Measurements from ENCODE around the gene MYO18B. TPM values are rescaled to one million over a fixed set of nuclear protein-coding genes. Genes with fewer than 3 reads are reported as not detected.

MYO18B gene
- total RNA-seq, 2 experiments from 2014 or later: 1.6 to 2.0 TPM

DNA sequence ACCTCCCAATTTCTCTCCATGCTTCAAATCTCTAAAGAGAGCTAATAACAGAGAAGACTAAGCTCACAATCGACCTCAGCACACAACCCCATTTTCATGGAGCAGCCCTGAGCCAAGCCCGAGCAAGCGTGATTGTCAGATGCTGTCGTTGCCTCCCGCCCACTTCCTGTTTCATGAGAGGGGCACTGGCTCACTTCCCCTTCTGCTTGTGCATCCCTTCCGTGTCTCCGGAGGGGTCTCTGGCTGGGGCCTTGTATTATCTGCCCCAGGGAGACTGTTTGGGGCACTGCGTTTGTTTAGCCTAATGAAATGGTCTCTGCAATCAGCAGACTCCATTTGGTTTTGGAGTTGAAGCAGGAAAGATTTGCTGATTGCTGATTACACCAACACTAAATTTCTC lies 246.0 kb downstream of the MYO18B start:
- Mint-ChIP-seq H3K9me3 (no peaks in the 10 kb centered on the region), H3K27me3 (peaks cover 2% of the 10 kb centered on the region), H3K36me3 (ENCODE audit: low read depth) (no peaks in the 10 kb centered on the region), H3K27ac (no peak overlapping the region), H3K4me3 (no peak overlapping the region), H3K4me1 (peaks cover 1% of the 10 kb centered on the region)
- no peak for DNase-seq
- CTCF ChIA-PET: no interaction called here
- POLR2A ChIA-PET: no interaction called here

DNA sequence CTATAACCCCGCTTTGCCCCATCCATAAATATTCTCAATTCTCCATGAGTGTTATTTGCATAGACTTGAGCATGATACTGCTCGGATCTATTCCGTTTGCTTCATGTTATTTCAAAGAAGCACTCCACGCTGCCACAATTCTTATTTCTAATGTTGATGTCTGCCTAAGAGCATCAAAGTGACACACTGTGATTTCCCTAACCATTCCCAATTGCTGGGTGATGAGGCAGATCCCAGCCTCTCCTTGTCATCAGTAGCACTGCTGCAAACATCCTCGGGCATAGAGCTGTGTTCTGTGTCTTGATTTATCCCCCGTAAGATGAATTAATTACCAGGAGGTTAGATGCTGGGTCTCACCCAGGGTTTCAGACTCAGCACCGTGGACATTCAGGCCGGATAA lies 249.0 kb downstream of the MYO18B start:
- H3K9me3 Mint-ChIP-seq: no peaks in the 10 kb centered on the region
- H3K36me3 Mint-ChIP-seq (ENCODE audit: low read depth): no peaks in the 10 kb centered on the region
- DNase-seq: no peak
- peaks cover 1% of the 10 kb centered on the region for H3K4me1 Mint-ChIP-seq
- H3K4me3 Mint-ChIP-seq: no peak overlapping the region
- ChIA-PET CTCF (no interaction called here), POLR2A (no interaction called here)
- H3K27me3 Mint-ChIP-seq: no peaks in the 10 kb centered on the region
- no peak overlapping the region for H3K27ac Mint-ChIP-seq

DNA sequence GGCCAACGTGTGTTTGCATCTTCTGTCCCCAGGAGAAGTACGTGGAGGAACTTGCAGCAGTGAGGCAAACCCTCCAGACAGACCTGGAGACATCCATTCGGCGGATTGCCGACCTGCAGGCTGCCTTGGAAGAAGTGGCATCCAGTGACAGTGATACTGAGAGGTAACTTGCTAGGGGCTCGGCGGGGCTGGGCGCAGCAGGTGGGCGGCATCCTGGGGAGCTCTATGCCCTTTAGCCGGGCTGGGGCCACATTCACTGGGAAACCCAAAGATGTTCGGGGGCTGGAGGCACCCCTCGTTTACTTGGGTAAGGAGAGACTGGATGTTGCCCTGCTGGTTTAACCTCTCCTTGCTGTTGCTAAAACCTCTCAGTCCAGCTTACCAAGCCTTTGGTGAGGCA lies 250.3 kb downstream of the MYO18B start:
- Mint-ChIP-seq H3K27ac (no peak overlapping the region), H3K4me1 (peaks cover 1% of the 10 kb centered on the region), H3K36me3 (ENCODE audit: low read depth) (no peaks in the 10 kb centered on the region), H3K9me3 (no peaks in the 10 kb centered on the region), H3K27me3 (no peaks in the 10 kb centered on the region), H3K4me3 (no peak overlapping the region)
- ChIA-PET POLR2A (no interaction called here), CTCF (no interaction called here)
- DNase-seq: no peak

DNA sequence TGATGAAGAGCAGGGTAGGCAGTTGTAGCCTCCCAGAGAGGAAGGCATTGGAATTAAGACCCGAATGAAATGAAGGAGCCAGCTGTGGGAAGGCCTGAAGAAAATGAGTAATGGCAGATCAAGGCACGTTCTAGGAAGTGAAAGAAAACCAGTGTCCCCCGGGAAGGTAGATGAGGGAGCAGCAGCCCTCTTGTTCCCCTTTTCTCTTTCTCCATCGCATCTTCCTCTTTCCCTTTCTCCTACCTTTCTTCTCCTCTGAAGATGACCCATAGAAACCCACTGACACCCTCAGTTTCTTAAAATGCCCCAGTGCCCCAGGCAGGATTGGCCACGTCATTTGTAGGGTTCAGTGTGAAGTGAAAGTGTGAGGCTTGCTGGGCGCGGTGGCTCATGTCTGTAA lies 254.7 kb downstream of the MYO18B start:
- ChIA-PET CTCF (no interaction called here), POLR2A (no interaction called here)
- Mint-ChIP-seq H3K36me3 (ENCODE audit: low read depth) (no peaks in the 10 kb centered on the region), H3K9me3 (no peaks in the 10 kb centered on the region), H3K27ac (no peak overlapping the region), H3K4me1 (no peaks in the 10 kb centered on the region), H3K4me3 (no peak overlapping the region), H3K27me3 (no peaks in the 10 kb centered on the region)
- no peak for DNase-seq

DNA sequence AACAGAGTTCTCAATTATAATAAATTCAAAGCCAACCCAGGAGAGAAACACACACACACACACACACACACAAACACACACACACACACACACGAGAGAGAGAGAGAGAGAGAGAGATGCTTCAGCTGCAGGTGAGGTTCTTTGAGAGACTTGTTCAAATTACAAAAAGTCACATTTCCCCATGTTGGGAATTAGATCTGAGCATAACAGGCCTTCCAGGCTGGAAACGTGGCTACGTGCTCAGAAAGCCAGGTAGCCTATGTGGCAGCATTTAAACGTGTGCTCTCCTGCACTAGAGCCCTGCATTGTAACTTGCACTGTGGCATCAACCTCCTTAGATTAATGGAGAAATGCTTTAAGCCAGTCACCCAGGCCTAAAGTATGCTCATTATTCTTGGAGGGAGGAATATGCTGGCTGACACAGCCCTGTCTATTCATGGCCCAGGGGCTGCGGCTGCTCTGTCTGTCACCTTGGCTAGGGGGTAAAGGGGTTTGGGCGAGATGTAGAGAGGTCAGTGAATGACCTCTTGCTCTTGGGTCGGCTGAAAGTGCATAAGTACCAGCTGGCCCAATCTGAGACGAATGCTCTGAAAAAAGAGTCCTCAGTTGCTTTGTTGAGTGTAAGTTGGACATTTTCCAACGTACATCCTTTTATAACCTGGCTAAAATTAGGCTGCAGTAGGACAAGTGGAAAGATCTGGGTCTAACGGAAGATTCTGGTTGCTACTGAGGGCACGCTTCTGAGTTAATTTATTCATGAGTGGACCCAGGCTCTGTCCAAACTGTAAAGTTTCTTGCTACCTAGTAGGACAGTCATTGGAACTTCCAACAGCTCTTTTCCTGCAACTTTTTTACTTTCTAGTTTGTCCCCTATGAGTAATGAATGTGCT lies 256.1 kb downstream of the MYO18B start:
- Mint-ChIP-seq H3K27ac (no peak overlapping the region), H3K36me3 (ENCODE audit: low read depth) (no peaks in the 10 kb centered on the region), H3K4me3 (no peak overlapping the region), H3K9me3 (no peaks in the 10 kb centered on the region), H3K27me3 (no peaks in the 10 kb centered on the region), H3K4me1 (no peaks in the 10 kb centered on the region)
- DNase-seq: no peak
- CTCF ChIA-PET: no interaction called here
- POLR2A ChIA-PET: no interaction called here

DNA sequence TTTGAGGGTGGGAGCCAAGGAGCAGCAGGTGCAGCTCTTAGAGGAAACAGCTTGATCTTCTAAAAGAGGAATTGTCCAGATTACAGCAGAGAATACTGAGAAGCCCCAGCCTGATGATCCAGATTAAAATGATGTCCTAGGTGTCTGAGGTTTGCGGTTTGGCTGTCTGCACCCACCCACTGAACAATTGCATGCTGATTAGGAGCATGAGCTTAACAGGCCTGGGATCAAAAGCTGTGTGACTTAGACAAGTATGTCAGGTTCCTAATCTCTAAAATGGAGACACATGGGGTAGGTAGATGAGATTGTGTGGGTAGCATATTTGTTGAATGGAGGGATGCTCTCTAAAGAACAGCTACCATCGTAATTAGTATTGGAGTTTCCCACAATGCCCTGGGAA lies 260.5 kb downstream of the MYO18B start:
- Mint-ChIP-seq H3K9me3 (peaks cover 2% of the 10 kb centered on the region), H3K27ac (no peak overlapping the region), H3K4me3 (no peak overlapping the region), H3K4me1 (no peaks in the 10 kb centered on the region), H3K36me3 (ENCODE audit: low read depth) (no peaks in the 10 kb centered on the region), H3K27me3 (no peaks in the 10 kb centered on the region)
- no peak for DNase-seq
- CTCF ChIA-PET: no interaction called here
- POLR2A ChIA-PET: no interaction called here

DNA sequence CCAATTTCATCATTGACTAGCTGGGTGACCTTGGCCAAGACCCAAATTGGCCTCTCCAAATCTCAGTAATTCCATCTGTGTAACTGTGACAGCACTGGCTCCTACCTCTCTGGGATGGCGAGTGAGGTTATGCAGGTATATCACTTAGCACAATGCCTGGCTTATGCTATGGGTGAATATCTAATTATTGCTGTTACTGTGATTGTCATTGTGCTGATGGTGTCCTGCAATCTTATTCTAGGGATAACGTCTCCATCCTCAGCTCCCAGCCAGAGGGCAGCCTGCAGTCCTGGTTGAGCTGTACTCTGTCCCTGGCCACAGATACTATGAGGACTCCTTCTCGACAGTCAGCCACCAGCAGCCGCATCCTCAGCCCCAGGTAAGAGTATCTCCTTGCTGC lies 262.5 kb downstream of the MYO18B start:
- Mint-ChIP-seq H3K9me3 (peaks cover 2% of the 10 kb centered on the region), H3K27me3 (no peaks in the 10 kb centered on the region), H3K36me3 (ENCODE audit: low read depth) (no peaks in the 10 kb centered on the region), H3K4me3 (no peak overlapping the region), H3K27ac (no peak overlapping the region), H3K4me1 (no peaks in the 10 kb centered on the region)
- ChIA-PET CTCF (no interaction called here), POLR2A (no interaction called here)
- DNase-seq: no peak

DNA sequence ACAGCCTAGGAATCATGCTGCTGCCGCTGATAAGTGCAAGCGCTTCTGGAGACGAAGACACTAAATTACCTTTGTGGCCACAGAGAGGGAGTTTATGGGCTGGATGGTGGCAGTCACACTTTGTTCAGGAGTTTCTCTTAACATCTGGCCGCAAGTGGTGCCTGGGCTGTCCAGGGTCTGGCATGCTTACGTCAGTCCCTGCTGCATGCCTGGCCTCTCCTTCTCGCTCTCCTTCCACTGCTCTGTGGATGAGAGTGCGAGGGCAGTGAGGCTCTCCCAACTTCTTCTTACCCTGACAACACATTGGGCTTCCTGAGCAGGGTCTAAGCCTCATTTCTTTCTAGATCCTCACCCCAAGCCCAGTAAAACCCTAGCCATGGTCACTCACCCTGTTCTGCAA lies 266.6 kb downstream of the MYO18B start:
- H3K27me3 Mint-ChIP-seq: no peaks in the 10 kb centered on the region
- no peak for DNase-seq
- ChIA-PET POLR2A (no interaction called here), CTCF (interaction anchor here (0.5 to 0.6 kb wide), 2 partner anchors 9 to 353 kb away, joined by 3 read pairs; no protein-coding TSS in a partner anchor)
- H3K27ac Mint-ChIP-seq: no peak overlapping the region
- H3K36me3 Mint-ChIP-seq (ENCODE audit: low read depth): no peaks in the 10 kb centered on the region
- H3K9me3 Mint-ChIP-seq: peaks cover 2% of the 10 kb centered on the region
- no peaks in the 10 kb centered on the region for H3K4me1 Mint-ChIP-seq
- no peak overlapping the region for H3K4me3 Mint-ChIP-seq

DNA sequence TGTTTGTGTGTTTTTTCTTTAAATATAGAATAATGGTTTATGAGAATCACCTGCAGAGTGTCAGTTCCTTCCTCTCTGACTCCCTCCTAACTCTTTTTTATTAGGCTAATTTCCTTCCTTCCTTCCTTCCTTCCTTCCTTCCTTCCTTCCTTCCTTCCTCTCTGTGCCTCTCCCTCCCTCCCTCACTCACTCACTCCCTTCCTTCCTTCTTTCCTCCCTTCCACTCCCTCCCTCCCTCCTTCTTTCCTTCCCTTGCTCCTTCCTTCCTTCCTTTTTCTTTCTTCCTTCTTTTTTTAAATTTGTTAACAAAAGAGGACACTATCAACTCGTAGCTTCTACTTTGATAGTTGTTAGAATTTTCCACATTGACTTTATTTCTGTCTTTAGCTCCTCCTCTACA lies 274.9 kb downstream of the MYO18B start:
- H3K27ac Mint-ChIP-seq: no peak overlapping the region
- no peaks in the 10 kb centered on the region for H3K4me1 Mint-ChIP-seq
- H3K4me3 Mint-ChIP-seq: no peak overlapping the region
- no peaks in the 10 kb centered on the region for H3K27me3 Mint-ChIP-seq
- CTCF ChIA-PET: interaction anchor here (0.6 kb wide), 1 partner anchor 9 kb away, joined by 3 read pairs; no protein-coding TSS in a partner anchor
- H3K36me3 Mint-ChIP-seq (ENCODE audit: low read depth): no peaks in the 10 kb centered on the region
- H3K9me3 Mint-ChIP-seq: no peaks in the 10 kb centered on the region
- no peak for DNase-seq
- POLR2A ChIA-PET: no interaction called here

DNA sequence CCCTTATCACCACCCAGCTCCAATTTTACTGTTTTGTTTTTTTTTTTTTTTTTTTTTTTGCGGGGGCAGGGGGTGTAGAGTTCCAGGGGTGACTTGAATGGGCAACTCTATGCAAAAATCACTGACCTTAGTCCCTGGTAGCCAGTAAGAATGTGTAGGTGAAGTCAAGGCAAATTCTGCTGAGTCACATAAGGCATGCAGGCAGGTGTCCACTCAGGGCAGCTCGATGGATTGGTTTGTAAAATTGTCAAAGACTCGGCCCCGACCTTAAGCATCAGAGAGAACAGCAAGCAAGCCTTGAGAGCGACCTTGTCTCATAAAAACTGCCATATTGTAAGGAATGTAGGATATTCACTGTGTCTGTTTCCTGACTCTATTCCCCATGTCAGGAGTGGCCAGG lies 275.9 kb downstream of the MYO18B start:
- H3K4me3 Mint-ChIP-seq: no peak overlapping the region
- POLR2A ChIA-PET: no interaction called here
- DNase-seq: no peak
- H3K27me3 Mint-ChIP-seq: no peaks in the 10 kb centered on the region
- no peaks in the 10 kb centered on the region for H3K9me3 Mint-ChIP-seq
- no peaks in the 10 kb centered on the region for H3K4me1 Mint-ChIP-seq
- CTCF ChIA-PET: interaction anchor here (0.7 kb wide), 1 partner anchor 150 kb away, joined by 4 read pairs; no protein-coding TSS in a partner anchor
- no peaks in the 10 kb centered on the region for H3K36me3 Mint-ChIP-seq (ENCODE audit: low read depth)
- no peak overlapping the region for H3K27ac Mint-ChIP-seq

DNA sequence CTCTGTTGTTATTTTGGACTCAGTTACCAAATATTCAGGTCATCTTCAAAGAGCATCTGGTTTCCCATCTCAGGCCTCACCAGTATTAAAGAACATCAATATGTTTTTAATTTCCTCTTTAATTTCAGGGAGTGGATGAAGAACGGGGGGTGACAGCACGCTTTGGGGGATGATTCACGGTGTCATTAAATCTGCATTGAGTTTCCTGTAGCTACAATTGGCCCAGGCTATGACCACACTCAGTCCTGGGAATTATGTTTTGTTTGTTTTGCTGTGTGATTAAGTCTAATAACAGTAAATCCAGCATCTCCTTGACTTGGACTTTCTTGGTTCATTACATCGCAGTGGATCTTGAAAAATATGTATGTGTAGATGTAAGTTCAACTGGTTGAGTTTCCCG lies 277.6 kb downstream of the MYO18B start:
- no peaks in the 10 kb centered on the region for H3K4me1 Mint-ChIP-seq
- H3K27ac Mint-ChIP-seq: no peak overlapping the region
- no peak for DNase-seq
- H3K4me3 Mint-ChIP-seq: no peak overlapping the region
- no peaks in the 10 kb centered on the region for H3K27me3 Mint-ChIP-seq
- ChIA-PET POLR2A (no interaction called here), CTCF (no interaction called here)
- H3K36me3 Mint-ChIP-seq (ENCODE audit: low read depth): no peaks in the 10 kb centered on the region
- H3K9me3 Mint-ChIP-seq: no peaks in the 10 kb centered on the region

DNA sequence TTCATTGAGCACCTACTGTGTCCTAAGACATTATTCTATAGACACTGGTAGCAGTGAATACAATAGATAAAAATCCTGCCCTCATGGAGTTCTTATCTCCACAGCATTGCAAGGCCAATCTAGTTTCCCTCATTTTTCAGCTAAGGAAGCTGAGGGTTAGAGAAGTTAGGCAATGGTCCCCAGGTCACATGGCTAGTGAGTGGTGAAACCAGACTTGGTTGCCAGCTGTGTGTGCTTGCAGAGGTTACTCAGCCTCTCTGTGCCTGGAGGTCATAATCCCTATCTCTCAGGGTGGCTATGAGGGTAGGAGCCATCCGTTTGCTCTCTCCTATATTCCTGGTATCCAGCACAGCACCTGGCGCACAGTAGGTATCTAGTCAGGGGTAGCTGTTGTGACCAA lies 279.5 kb downstream of the MYO18B start:
- peaks cover 8% of the 10 kb centered on the region for H3K9me3 Mint-ChIP-seq
- H3K27ac Mint-ChIP-seq: no peak overlapping the region
- no peaks in the 10 kb centered on the region for H3K4me1 Mint-ChIP-seq
- no peak overlapping the region for H3K4me3 Mint-ChIP-seq
- ChIA-PET POLR2A (no interaction called here), CTCF (no interaction called here)
- DNase-seq: no peak
- no peaks in the 10 kb centered on the region for H3K27me3 Mint-ChIP-seq
- no peaks in the 10 kb centered on the region for H3K36me3 Mint-ChIP-seq (ENCODE audit: low read depth)

DNA sequence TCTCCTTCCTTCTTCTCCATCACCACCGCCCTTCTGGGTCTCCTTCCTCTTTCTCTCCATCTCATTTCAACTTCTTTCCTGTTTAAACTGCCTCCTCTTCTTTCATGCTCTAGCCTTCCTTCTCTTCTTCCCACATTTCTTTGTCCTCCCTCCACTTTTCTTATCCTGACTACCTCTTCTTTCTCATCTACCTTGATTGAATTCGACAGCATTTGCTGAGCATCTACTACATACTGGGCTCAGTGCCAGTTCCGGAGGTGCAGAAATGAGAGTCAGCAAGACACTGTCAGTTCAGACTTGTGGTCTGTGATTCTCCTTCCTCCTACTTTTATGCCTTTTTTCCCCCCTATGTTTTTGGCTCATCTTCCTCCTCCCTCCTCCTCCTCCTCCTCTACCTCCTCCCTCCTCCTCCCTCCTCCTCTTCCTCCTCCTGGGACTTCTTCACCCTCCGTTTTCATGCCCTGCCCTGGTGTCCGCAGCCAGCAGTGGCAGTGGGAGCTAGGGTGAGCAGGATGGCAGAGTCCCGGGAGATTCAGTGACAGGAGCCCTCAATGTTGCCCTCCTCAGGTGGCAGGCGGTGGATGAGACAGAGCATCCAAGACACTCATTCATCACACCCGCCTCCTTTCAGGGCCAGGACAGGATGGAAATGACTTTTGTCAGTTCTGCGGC lies 281.3 kb downstream of the MYO18B start:
- no peaks in the 10 kb centered on the region for H3K27me3 Mint-ChIP-seq
- H3K4me1 Mint-ChIP-seq: no peaks in the 10 kb centered on the region
- no peaks in the 10 kb centered on the region for H3K36me3 Mint-ChIP-seq (ENCODE audit: low read depth)
- no peak overlapping the region for H3K4me3 Mint-ChIP-seq
- H3K27ac Mint-ChIP-seq: no peak overlapping the region
- DNase-seq: no peak
- ChIA-PET POLR2A (no interaction called here), CTCF (no interaction called here)
- peaks cover 12% of the 10 kb centered on the region for H3K9me3 Mint-ChIP-seq

DNA sequence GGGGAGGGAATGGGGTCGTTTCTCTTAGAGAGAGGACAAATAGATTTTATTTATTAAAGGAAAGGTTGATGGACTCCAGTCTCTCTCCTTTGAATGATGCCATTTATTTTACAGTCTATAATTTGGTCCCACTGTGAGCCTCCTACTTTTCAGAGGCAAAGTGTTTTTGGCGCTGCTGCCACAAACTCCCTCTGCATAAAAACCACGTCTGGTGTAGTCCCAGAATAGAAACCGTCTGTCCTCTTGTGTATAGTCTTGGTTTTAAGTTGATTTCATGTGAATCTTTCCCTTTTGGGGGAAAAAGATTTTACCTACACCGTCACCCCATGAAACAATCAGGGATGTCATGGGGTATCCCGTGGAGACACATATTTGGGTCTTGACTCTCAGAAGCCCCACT lies 283.6 kb downstream of the MYO18B start:
- Mint-ChIP-seq H3K9me3 (peaks cover 12% of the 10 kb centered on the region), H3K4me3 (no peak overlapping the region), H3K36me3 (ENCODE audit: low read depth) (no peaks in the 10 kb centered on the region), H3K27me3 (no peaks in the 10 kb centered on the region), H3K4me1 (no peaks in the 10 kb centered on the region), H3K27ac (no peak overlapping the region)
- DNase-seq: no peak
- ChIA-PET CTCF (no interaction called here), POLR2A (no interaction called here)

Data from activated CD4-positive, alpha-beta memory T cell treated with anti-CD3 and anti-CD28 coated beads, Interleukin-2, amount 10 ng/mL, durations not matched to agents 7 days and 5 days (primary cell).